HG03196 (cell line): ENCODE data around the gene C16orf96.

Experiments
- ATAC-seq: cut with Tn5 transposase; IDR thresholded peaks from one replicate; pipeline ENCODE4 v1.9.1; 2021; ENCODE audit not compliant: unreplicated experiment

The C16orf96 gene

DNA sequence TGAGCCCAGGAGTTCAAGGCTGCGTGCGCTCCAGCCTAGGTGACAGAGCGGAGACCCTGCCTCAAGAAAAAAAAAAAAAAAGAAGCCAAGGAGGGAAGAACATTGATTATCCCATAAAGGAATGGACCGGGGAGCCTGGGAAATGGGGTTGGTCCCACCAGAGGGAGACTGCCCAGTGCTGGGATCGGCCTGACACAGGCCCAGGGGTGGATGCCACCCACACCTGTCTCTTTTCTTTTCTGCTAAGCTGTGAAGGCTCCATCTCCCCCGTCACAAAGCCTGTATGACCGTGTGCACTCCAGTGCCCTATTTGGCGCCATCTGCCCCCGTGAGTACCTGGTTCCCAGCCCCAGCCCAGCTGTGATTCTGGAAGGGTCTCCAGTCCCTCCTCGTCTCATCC lies 42.9 kb downstream of the C16orf96 start:
- no peak for ATAC-seq

DNA sequence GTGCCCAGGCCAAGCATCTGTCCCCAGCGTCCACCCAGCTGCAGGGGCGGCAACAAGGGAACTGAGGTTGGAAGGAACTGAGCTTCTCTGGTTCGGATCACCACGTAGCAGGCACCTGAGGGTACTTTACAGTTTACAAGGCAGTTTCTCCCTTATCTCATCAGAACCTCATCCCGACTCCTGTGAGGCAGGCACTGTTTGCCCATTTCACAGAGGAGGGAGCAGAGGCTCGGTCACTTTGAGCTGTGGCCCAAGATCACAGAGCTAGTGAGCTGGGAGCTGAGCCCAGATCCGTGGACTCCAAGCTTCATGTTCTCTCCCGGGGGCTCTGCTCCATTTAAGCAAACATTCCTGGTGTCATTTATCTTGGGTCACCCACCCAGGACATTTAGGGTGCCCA lies 43.4 kb downstream of the C16orf96 start:
- no peak for ATAC-seq

DNA sequence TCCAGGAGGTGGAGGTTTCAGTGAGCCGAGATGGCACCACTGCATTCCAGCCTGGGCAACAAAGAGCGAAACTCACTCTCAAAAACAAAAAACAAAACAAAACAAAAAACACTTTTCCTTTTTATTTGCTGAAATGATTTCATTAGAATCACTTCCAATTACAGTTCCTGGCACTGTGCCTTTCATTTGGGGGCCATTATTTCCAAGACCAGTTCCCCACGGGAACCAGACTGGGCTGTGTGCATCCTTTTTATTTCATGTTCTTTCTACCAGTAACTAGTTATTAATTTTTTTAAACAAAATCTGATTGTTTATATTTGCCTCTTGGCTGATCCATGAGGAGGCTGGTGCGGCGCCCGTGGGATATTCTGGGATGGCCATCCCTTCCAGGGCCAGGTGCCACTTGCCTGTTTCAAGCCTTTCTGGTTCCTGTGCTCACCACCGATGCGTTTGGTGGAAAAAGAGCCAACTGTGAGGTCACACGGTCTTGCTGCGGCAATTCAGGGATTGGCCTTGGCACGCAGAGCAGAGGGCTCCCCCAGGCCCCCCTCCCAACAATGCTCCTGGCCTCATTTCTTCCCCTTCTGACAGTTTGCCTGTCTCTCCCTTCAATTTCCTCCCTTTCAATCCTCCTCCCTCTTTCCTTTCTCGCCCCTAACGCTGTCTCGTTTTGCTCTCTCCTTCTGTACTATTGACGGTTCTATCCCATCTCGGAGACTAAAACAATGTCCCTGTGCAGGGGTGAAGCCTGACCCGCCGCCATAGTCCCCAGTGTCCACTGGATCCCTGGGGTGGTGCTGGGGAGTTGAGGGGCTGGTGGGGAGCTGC lies 45.1 kb downstream of the C16orf96 start:
- ATAC-seq: no peak

DNA sequence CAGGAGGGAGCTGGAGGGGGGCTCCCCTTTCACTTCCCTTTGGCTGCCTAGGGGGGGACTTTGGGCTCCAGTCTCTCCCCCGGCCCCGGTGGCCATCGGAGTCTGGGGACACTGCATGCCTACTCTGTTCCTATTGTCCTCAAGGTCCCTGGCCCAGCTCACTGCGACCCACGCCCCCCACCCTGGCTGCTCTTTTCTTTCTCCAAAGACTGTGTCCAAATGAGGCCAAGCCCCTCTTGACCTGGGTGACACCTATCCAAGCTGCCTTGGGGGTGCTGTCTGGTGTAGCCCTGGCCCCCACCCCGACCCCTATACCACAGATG lies 45.7 kb downstream of the C16orf96 start:
- ATAC-seq: no peak

DNA sequence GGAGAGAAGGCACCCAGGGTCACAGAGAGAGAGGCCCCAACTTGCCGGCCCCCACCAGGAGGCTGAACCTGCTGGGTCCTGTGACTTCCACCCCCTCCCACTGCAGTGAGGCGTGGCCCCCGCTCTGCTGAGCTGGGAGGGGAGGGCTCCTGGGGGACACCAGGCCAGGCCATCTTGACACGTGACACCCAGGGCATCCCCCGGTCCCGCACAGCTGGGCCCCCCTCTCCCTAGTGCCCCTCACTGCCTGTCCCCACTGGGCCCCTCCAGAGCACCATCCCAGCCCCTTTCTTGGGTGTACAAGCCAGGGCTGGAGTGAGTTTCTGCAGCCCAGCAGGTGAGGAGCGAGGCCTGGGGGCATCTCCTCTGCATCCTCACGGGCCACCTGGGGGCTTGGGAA lies 46.2 kb downstream of the C16orf96 start:
- no peak for ATAC-seq

DNA sequence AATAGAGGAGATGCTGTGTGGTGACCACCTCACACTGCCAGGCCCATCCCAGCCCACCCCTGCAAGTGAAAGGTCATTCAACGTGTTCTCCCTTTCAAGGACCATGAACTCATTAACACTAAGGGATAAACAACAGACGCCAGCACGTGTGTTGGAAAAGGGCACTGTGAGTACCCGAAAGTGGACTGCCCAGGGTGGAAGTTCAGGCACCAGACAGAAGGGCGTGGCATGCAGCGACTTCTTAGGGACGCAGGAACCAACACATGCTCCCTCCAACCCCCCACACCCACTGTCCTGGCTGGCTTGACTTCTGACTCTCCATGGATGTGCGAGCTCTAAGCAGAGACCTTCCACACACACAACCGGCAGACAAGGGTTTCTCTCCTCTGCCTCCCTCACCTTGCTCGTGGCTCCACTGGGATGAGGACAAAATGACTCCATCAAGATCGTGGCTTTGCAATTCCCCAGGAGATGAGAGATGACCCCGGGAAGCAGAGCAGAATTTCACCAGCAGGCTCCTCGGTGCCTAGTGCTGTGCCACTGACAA lies 47.6 kb downstream of the C16orf96 start:
- no peak for ATAC-seq

DNA sequence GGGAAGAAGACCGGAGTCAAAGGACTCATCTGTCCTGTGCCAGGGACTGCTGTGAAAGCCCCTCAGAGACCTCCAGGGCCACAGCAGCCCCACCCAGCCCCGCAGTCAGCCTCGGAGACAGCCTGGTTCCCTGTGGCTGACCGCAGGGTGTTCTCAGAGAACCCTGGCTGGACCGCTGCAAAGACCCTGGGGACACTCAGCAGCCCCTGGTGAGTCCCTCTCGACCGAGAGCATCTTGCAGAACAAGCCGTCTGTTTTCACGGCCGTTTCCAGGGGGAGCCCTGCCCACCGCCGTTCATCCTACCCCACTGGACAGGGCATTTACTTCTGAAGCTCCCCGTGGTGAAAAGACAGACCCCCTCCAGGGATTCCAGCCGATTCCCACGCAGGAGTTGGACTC lies 48.3 kb downstream of the C16orf96 start:
- no peak for ATAC-seq

DNA sequence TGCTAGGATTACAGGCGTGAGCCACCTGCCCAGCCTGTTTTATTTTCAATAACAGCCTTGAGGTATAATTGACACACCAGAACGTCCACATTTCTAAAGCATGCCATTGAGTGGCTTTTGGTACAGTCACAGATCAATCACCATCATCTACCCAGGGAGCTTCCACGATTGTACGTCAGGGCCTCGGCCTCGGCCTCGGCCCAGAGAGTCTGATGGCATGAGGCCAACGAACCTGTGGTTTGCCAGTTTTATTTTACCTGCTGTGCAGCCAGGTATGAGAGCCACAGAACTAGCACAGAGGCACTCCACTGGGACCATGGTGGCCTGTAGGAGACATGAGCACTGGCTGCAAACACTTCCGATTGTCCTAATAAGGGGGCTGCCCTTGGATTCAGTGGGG lies 50.2 kb downstream of the C16orf96 start:
- ATAC-seq: no peak

DNA sequence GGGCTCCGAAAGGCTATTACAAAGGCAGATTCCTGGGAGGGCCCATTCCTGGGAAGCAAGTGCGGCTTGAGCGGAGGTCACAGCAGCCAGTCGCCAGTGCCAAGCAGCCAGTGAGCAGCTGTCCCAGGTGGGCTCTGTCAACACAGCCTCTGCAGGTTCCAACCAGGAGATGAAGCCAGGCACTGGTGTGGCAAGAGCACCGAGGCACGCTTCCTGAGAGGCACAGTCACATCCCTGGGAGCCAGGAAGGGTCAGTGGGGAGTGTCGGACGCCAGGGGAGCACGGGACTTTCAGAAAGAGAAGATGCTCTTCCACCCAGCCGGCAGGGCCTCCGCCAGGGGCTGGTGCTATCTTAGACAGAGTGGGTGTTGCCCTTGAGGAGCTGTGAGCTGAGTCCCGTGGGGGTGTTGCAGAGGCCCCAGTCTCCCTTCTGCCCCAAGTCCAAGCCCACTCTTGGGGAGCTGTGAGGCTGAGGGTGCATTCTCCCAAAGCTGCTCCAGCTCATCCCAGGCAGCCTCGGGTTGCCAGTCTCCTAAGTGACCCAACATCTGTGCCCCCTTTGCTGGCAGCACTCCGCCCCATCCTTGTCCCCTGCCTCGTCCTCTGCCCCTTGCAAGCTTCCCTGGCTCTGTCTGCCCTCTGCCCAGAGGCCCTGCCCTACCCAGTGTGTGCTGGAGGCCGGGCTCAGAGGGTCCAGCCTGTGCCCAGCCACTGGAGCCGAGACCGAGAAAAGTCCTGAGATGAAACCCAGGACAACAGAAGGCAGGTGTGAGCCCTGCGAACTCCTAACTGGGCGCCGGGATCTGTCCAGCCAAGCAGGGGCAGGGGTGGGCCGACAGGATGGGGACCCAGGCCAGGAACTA lies 51.9 kb downstream of the C16orf96 start:
- no peak for ATAC-seq

DNA sequence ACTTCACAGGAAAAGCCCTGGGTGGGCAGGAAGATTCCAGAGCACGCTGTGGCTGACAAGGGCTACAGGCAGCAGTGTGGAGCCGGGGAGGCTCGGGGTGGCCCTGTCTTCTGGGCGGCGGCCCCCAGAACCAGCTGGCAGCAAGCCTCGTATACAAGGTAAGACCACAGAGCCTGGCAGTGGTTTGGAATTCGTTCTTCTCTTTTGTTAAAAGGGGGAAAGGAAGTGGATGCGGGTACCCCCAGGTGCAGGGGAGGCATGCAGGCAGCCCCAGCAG lies 52.5 kb downstream of the C16orf96 start:
- ATAC-seq: no peak

DNA sequence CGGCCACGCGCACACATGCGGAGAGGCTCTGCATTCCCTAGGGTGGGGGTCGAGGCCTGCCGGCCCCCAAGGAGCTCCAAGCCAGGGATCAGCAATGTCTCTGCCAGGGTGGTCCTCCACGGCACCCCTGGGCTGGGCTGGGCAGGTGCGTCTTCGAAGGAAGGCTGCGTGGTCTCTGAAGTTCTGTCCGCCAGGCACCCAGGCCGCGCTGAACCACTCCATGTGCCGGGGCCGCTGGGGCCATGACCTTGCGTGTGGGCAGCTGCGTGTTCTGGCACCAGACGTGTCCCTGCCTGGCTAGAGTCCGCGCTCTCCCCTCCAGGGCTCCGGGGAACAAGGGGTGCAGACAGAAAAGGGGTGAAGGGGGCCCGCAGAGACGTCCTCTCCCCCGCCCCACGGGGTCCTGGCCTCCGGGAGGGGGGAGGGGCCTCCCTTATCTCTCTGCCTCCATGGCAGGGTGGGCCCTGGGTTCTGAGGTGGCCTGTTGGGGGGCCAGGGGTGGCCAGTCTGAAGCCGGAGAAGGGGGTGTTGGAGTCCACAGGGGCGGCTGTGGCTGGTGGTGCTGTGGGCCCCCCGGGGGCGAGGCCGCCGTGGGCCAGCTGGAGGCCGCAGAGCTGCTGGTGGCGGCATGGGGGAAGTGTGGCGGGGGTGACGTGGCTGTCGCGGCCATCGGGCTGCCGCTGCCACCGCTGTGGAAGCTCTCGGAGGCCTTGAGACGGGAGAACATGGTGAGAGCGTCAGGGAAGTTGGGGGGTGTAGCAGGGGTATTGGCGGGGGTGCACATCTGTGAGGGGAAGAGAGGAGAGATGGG lies 53.3 kb downstream of the C16orf96 start:
- no peak for ATAC-seq

DNA sequence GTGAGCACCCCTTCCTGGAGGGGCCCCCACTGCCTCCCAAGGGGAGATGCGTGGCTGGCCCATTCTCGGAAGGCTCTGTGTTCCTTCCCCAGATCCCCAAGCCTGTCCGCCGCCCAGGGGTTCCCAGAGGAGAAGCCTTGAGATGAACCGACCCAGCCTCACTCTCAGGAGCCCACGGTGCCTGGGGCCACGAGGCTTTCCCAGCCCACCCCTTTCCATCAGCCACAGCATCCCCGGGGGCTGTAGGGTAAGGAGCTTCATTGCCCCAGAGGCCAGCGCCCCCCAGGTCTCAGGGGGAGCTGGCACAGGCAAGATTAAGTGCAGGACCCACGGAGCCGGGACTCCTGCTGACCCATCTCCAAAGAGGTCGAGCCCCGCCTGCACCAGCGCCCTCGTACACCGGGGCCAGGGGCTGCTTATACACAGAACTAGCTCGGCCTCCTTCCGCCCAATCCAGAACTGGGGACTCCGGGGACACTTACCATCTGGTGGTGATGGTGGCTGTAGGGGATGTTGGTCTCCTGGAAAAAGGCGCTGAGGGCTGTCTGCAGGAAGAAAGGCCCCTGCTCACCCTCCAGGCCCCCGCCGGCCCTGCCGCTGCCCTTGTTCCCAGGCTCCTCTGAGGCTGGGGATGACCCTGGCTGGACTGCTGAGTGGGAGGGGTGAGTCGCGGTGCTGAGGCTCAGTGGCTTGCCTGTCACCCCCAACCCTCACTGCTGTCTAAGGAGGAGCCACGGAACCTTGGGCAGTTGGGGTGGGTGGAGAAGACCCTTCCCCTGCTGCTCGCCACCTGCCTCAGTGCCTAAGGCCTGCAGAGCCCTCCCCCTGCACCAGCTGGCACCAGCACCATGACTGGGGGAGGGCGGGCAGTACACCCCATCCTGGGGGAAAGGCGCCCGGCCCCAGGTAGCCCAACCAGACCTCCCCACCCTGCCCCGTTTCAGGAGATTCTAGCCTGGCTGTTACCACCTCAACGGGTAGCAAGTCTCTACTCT lies 54.2 kb downstream of the C16orf96 start:
- no peak for ATAC-seq

DNA sequence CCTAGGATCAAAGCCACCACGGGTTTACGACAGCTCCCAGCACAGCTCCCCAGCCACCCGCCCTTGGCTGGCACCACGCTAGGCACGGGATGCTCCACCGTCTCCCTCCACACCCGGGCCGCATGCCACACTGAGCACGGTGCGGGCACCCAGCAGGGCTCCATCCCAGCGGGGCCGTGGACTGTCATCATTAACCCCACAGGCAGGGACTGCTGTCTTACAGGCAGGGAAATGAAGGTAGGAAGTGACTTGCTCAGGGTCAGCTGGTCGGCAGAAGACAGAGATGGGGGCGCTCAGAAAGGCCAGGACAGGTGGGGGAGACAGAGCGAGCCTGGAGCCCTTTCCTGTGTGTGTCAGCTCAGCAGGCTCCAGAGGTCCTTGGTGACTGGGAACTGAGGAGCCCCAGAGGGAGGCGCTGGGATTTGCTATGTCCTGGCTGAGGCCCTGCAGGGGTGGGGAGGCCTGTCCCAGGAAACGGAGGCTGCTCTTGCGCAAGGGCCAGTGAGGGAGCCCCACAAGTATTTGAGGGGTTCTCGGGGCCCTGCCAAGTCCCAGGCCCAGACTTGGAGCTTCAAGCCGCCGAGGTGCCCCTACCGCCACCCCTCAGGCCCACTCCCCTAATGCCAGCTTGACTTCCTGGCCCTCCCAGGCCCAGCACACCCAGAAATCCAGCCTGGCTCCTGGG lies 55.3 kb downstream of the C16orf96 start:
- ATAC-seq: no peak

DNA sequence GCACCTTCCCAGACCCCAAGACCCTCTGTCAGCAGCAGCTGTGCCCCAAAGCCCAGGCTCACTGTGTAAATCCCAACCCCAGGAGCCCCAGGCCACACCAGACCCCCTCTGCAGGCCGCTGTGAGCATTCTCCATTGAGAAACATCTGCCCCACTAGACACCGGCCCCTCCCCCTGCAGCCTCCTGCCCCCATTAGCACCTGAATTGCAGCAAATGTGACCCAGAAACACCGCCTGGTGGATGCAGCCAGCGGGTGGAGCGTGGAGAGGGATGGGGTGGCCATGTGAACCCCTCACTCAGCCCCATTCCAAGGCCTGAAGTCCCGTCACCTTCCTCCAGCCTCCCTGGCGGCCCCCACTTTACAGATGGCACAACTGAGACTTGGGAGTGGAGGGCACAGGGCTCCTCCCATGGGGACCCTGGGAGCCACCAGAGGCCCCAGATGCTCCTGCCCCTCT lies 56.4 kb downstream of the C16orf96 start:
- ATAC-seq: no peak

DNA sequence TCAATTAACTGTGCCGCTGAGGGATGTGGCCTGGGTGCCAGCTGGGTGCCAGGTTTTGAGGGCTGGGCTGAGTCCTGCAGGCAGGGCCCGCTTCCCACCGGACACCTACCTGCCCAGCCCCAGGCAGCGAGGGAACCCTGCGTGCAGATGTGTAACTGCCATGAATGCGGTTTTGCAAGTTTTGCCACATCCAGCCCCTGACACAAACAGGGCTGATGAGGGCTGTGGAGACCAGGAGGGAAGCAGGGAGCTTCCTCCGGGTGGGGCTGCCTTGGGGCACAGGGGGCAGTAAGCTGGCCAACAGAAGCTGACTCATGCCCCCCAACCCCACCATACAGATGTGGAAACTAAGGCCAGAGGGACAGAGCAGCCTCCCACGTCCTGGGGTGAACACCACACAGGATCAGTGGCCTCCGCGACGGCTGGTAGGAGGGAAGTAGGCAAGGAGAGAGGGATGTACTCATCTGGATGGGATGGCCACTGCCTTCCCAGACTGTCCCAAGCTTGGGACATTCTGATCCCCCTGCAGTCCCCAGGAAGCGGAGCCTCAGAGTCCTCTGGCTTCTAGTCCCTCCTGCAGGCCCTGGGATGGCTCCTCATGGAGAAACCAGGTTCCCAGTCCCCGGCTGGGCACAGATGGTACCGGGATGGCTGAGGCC lies 57.0 kb downstream of the C16orf96 start:
- no peak for ATAC-seq

DNA sequence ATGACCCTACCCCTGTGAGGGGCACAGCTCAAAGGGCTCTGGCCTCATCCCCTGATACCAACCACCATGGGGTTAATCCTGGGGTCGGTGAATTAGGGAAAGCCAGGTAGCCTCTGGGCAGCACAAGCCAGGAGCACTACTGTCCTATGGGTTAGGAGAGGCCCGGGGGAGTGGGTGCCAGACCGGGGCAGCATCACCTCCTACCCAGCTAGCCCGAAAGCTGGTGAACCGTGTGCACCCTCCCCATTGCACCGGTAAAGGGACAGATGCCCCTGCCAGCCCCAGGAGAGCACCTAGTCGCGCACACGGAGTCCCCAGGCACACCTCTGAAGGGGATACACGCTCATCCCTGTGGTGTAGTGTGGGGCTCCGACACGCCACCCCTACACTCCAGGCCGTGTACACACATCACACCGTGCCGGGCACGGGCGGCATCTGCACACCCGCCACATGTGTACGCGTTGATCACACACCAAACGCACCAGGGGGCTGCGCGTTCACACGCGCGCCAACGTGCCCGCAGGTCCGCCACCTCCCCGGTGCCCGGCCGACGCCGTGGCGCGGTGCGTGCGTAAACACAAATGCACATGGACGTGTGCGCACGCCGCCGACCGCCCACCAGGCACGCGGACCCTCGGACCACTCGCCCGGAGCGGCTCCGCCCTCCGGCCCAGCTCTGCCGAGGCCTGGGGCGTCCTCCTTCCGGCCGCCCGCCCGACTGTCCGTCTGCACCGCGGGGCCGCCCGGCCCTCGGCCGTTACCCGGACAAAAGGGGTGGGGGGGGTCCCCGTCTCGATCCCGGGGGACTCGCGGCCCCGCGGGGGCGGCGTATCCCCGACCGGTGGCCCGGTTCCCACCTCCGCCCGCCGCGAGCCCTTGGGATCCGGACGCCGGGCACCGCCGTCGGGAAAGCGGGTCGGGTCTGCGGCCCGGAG lies 57.8 kb downstream of the C16orf96 start:
- ATAC-seq: no peak

DNA sequence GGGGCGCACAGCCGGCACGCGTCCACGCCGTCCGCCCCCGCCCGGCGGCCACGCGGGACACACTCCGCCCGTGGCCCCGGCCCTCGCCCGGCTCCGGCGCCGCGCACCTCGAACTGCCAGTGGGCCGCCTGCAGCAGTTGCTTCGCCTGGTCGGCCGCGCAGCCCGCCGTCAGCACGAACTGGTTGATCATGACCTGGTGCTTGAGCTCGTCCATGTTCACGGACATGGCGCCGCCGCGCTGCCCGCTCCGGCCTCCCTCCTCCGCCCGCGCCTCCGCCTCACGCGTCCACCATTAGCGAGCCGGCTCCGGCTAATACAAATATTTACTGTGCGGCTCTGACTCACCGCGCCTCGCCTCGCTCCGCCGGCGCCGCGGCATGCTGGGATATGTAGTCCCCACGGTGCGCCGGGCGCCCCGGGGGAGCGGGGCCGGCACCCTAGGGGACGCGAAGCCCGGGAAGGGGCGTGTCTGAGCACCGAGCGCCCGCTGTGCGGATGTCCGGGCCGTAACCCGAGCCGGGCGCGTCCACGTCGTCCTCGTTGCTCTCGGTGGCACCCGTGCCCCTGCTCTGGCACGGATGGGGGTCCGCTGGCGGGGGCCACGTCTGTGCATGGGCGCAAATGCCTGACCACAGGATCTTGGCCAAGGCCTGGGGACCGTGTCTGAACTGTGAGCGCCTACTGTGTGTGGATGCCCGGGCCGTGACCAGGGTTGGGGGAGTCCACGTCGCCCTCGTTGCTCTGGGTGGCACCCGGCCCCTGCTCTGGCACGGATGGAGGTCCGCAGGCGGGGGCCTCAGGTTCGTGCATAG lies 58.6 kb downstream of the C16orf96 start, which contains the start of gene UBALD1:
Gene UBALD1 (minus strand): TSS at position 318 of the 813 bp plus-strand sequence. CDS start 91 bp downstream, at position 227.
- ATAC-seq: peak; percentile 50
